IMR-90 (cell line): Measurements from ENCODE around the gene HELZ. TPM values are rescaled to one million over a fixed set of nuclear protein-coding genes. Genes with fewer than 3 reads are reported as not detected.

Experiments used
- ATAC-seq: fragments of 200-7000 bp; cut with Tn5 transposase; 2 replicates; pipeline ENCODE4 v1.9.1; 2020; ENCODE audit warnings: low read depth, mild to moderate bottlenecking, moderate library complexity
- BruUV-seq: library from RNA; stranded (reverse); fragments of 400-500 nt; replicated peaks from 2 replicates; lab custom pipeline; 2021; lab: Mats Ljungman, UMichigan
- CTCF ChIA-PET: fragments of 300-600 bp; formaldehyde crosslinking; extraction: SDS; loops from one replicate; lab custom pipeline; 2021; ENCODE audit warnings: antibody characterized with exemption; lab: Yijun Ruan, JAX
- POLR2A ChIA-PET: fragments of 300-600 bp; sonication (Branson Sonifier 250); formaldehyde crosslinking; loops from one replicate; lab custom pipeline; 2022; ENCODE audit warnings: antibody characterized with exemption; ENCODE audit not compliant: unreplicated experiment; lab: Charles Lee
- DNase-seq: peaks from one replicate; pipeline ENCODE4 v3.0.0; 2013
- H2AFZ ChIP-seq: replicated peaks from 2 replicates; pipeline ENCODE3; 2013; ENCODE audit warnings: low read length, mild to moderate bottlenecking; ENCODE audit not compliant: poor library complexity
- H2AK5ac ChIP-seq: 2 replicates; pipeline ENCODE4 v1.6.1; 2013; ENCODE audit warnings: low read depth, low read length, inconsistent platforms
- H2AK9ac ChIP-seq: replicated peaks from 2 replicates; pipeline ENCODE3; 2013; ENCODE audit warnings: mild to moderate bottlenecking, low read depth, low read length, moderate library complexity; ENCODE audit not compliant: poor library complexity
- H2BK120ac ChIP-seq: 2 replicates; pipeline ENCODE4 v1.6.1; 2013; ENCODE audit warnings: low read depth, low read length, inconsistent platforms
- H2BK15ac ChIP-seq: 3 replicates; pipeline ENCODE4 v1.6.1; 2013; ENCODE audit warnings: low read depth, low read length, inconsistent platforms
- H2BK20ac ChIP-seq: 2 replicates; pipeline ENCODE4 v1.6.1; 2013; ENCODE audit warnings: low read depth, mild to moderate bottlenecking, inconsistent platforms, low read length, moderate library complexity
- H2BK5ac ChIP-seq: 2 replicates; pipeline ENCODE4 v1.6.1; 2013; ENCODE audit warnings: mild to moderate bottlenecking, low read depth, low read length, inconsistent platforms; ENCODE audit not compliant: poor library complexity, severe bottlenecking
- H3K14ac ChIP-seq: replicated peaks from 2 replicates; pipeline ENCODE4 v1.6.1; 2013; ENCODE audit warnings: low read depth, low read length, inconsistent platforms
- H3K18ac ChIP-seq: 2 replicates; pipeline ENCODE4 v1.6.1; 2013; ENCODE audit warnings: low read depth, low read length, control low read depth
- H3K23ac ChIP-seq: 2 replicates; pipeline ENCODE4 v1.6.1; 2013; ENCODE audit warnings: low read depth, low read length, inconsistent platforms
- H3K27ac ChIP-seq: 2 replicates; pipeline ENCODE4 v1.5.1; 2013; ENCODE audit warnings: mild to moderate bottlenecking, control low read depth, low read length; ENCODE audit not compliant: insufficient read depth
- H3K27me3 ChIP-seq: 2 replicates; pipeline ENCODE4 v1.6.1; 2013; ENCODE audit warnings: low read length; ENCODE audit not compliant: control insufficient read depth, insufficient read depth
- H3K36me3 ChIP-seq: 2 replicates; pipeline ENCODE4 v1.6.1; 2013; ENCODE audit warnings: low read length, mixed read lengths; ENCODE audit not compliant: control insufficient read depth, insufficient read depth
- H3K4ac ChIP-seq: 2 replicates; pipeline ENCODE4 v1.6.1; 2013; ENCODE audit warnings: low read depth, low read length, inconsistent platforms
- H3K4me1 ChIP-seq: 2 replicates; pipeline ENCODE4 v1.6.1; 2013; ENCODE audit warnings: low read length, mixed read lengths; ENCODE audit not compliant: control insufficient read depth, insufficient read depth
- H3K4me2 ChIP-seq: 2 replicates; pipeline ENCODE4 v1.6.1; 2013; ENCODE audit warnings: low read depth, mild to moderate bottlenecking, control low read depth, low read length, moderate library complexity
- H3K4me3 ChIP-seq: 2 replicates; pipeline ENCODE4 v1.5.1; 2013; ENCODE audit warnings: low read depth, mild to moderate bottlenecking, control low read depth, low read length, moderate library complexity; ENCODE audit not compliant: insufficient read depth
- H3K56ac ChIP-seq: 2 replicates; pipeline ENCODE4 v1.6.1; 2013; ENCODE audit warnings: low read length, inconsistent platforms; ENCODE audit not compliant: insufficient read depth; ENCODE audit errors: extremely low read depth
- H3K79me1 ChIP-seq, 2 experiments: 2 replicates each; pipeline ENCODE4 v1.6.1; 2013; ENCODE audit warnings: low read length in 2 of 2, inconsistent platforms in 1 of 2, low read depth in 1 of 2
- H3K9ac ChIP-seq: 2 replicates; pipeline ENCODE4 v1.6.1; 2013; ENCODE audit warnings: low read depth, low read length, control low read depth
- H3K9me1 ChIP-seq: 2 replicates; pipeline ENCODE4 v1.6.1; 2013; ENCODE audit warnings: low read length, inconsistent platforms; ENCODE audit not compliant: insufficient read depth
- H3K9me3 ChIP-seq: 2 replicates; pipeline ENCODE4 v1.6.1; 2013; ENCODE audit warnings: low read length; ENCODE audit not compliant: control insufficient read depth, insufficient read depth
- H4K20me1 ChIP-seq: 2 replicates; pipeline ENCODE4 v1.6.1; 2013; ENCODE audit warnings: low read length, inconsistent platforms; ENCODE audit not compliant: insufficient read depth
- H4K5ac ChIP-seq: 2 replicates; pipeline ENCODE4 v1.6.1; 2013; ENCODE audit warnings: mild to moderate bottlenecking, low read depth, low read length, control low read depth
- H4K8ac ChIP-seq, 2 experiments: 2 replicates each; pipeline ENCODE4 v1.6.1; 2013; ENCODE audit warnings: low read depth in 2 of 2, low read length in 2 of 2, control low read depth in 1 of 2, inconsistent platforms in 1 of 2
- H4K91ac ChIP-seq: 2 replicates; pipeline ENCODE4 v1.6.1; 2013; ENCODE audit warnings: low read depth, low read length, inconsistent platforms; ENCODE audit not compliant: insufficient read depth
- CEBPB ChIP-seq: IDR thresholded peaks from 2 replicates; pipeline ENCODE4 v1.6.1; 2012; ENCODE audit warnings: low read depth, low read length, improper control_type of control experiment
- MXI1 ChIP-seq: IDR thresholded peaks from 2 replicates; pipeline ENCODE4 v1.6.1; 2012; ENCODE audit warnings: low read depth, mild to moderate bottlenecking, low read length, moderate library complexity, borderline replicate concordance
- NFE2L2 ChIP-seq: fragments of 150-350 bp; IDR thresholded peaks from 2 replicates; pipeline ENCODE4 v1.6.1; 2016; ENCODE audit warnings: low read depth, mild to moderate bottlenecking, low read length
- RAD21 ChIP-seq: IDR thresholded peaks from 2 replicates; pipeline ENCODE4 v1.6.1; 2012; ENCODE audit warnings: low read length, improper control_type of control experiment
- RCOR1 ChIP-seq: IDR thresholded peaks from 2 replicates; pipeline ENCODE4 v1.6.1; 2012; ENCODE audit warnings: mild to moderate bottlenecking, low read length, improper control_type of control experiment; ENCODE audit not compliant: insufficient replicate concordance
- WGBS, 2 experiments: methylation state at CpG; one replicate each; pipeline versions ENCODE4 v1.1.5 to v1.1.7; 2013; ENCODE audit warnings: missing lambda C conversion rate in 2 of 2; ENCODE audit not compliant: insufficient read length in 1 of 2; ENCODE audit errors: extremely low coverage in 2 of 2; 5-methylcytosine and 5-hydroxymethylcytosine counted together
- dilution Hi-C: fragments of 300-500 bp; cut with HindIII; formaldehyde crosslinking; loops from one replicate; pipeline ENCODE4 v1.14.3; 2018; ENCODE audit warnings: low sequenced_read_pairs; ENCODE audit not compliant: unreplicated experiment
- in situ Hi-C: fragments of 300-500 bp; cut with MboI; formaldehyde crosslinking; loops from 3 replicates; pipeline ENCODE4 v1.14.3; 2019; ENCODE audit warnings: low sequenced_read_pairs, inconsistent platforms, mixed read lengths
- intact Hi-C: fragments of 100-400 bp; cut with micrococcal nuclease; formaldehyde crosslinking; loops from 2 replicates; pipeline ENCODE4 v1.10.0; 2022
- polyA plus RNA-seq, 3 experiments: library from polyadenylated mRNA; depleted of rRNA; stranded (reverse); fragments of >200 nt; gene quantifications; 2 replicates each; pipeline ENCODE4 v1.2.3, GENCODE V29; 2012; ENCODE audit warnings: low replicate concordance in 1 of 3
- total RNA-seq: library from RNA; depleted of rRNA; stranded (reverse); fragments of >200 nt; gene quantifications from 2 replicates; pipeline ENCODE4 v1.2.3, GENCODE V29; 2012
- TF ChIP-seq, protein P1 (sequence below): conservative IDR thresholded peaks from 2 replicates; pipeline ENCODE4 v1.5.1; 2012; ENCODE audit warnings: mild to moderate bottlenecking, low read depth, low read length, improper control_type of control experiment

Gene HELZ
- total and polyA plus RNA-seq, 2 of the 4 experiments (the other 2 are of a cell fraction), result 8.0 to 60.6 TPM

DNA sequence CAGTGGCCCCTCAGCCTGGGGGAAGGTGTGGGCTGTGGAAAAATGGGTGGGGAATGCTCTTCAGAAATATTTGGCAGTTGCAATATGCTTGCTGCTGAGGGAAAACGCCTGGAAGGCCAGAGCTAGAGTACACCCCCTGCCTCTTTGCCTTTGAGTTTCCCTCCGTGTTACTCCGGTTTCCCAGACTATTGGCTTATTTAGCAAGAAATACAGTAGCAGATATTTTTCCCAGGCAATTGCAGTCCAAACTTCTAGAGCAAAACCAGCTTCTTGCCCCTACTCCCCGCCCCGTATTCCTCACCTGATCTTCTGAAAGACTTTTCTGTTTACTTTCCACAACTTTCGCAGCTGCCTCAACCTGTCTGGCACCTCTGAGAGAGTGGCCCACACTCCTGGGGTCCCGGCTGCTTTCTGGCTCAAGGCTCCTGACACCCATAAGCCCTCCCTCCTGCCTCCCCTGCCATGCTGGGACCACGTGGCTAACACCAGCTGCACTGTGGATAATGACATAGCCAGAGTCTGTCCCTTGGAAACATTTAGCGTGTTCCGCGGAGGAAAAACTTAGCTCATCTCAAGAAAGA is 45.8 kb upstream of the HELZ start:
- H2BK5ac ChIP-seq, result no peak overlapping the region
- DNase-seq (no peak), ATAC-seq (no peak)
- no peak overlapping the region for H2BK15ac ChIP-seq
- H2BK120ac ChIP-seq, result no peak overlapping the region
- ChIA-PET POLR2A (no interaction called here), CTCF (interaction anchor here (0.6 kb wide), 1 partner anchor 541 kb away, joined by 3 read pairs; no protein-coding TSS in a partner anchor)
- dilution Hi-C loops (no loop called here), in situ Hi-C loops (no loop called here), intact Hi-C loops (no loop called here)
- H2AFZ ChIP-seq, result no peak overlapping the region
- no peak overlapping the region for H3K23ac ChIP-seq
- no peak overlapping the region for H3K4ac ChIP-seq
- no TSS peak for BruUV-seq
- no peak overlapping the region for H3K27ac ChIP-seq
- H3K18ac ChIP-seq, result no peak overlapping the region
- H3K9ac ChIP-seq, result no peak overlapping the region
- no peak overlapping the region for H3K4me2 ChIP-seq
- TF ChIP-seq MXI1 (no peak), NFE2L2 (no peak), RAD21 (no peak), RCOR1 (no peak), CEBPB (no peak)
- TF ChIP-seq, protein P1, sequence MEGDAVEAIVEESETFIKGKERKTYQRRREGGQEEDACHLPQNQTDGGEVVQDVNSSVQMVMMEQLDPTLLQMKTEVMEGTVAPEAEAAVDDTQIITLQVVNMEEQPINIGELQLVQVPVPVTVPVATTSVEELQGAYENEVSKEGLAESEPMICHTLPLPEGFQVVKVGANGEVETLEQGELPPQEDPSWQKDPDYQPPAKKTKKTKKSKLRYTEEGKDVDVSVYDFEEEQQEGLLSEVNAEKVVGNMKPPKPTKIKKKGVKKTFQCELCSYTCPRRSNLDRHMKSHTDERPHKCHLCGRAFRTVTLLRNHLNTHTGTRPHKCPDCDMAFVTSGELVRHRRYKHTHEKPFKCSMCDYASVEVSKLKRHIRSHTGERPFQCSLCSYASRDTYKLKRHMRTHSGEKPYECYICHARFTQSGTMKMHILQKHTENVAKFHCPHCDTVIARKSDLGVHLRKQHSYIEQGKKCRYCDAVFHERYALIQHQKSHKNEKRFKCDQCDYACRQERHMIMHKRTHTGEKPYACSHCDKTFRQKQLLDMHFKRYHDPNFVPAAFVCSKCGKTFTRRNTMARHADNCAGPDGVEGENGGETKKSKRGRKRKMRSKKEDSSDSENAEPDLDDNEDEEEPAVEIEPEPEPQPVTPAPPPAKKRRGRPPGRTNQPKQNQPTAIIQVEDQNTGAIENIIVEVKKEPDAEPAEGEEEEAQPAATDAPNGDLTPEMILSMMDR, result no peak
- 61% methylated on average over 7 of the region's 11 CpGs; no CpG with 5 or more reads in 1 of the 2 experiments for WGBS, 2 experiments
- no peaks in the 10 kb centered on the region; the same call in 1 of the 2 replicates for H3K27me3 ChIP-seq
- no peak overlapping the region for H3K56ac ChIP-seq
- no peak overlapping the region for H2AK9ac ChIP-seq
- no peak overlapping the region for H2AK5ac ChIP-seq
- no peak overlapping the region for H4K8ac ChIP-seq
- no peak overlapping the region for H4K91ac ChIP-seq
- H3K14ac ChIP-seq, result no peak overlapping the region
- H2BK20ac ChIP-seq, result no peak overlapping the region
- no peaks in the 10 kb centered on the region for H4K20me1 ChIP-seq
- no peak overlapping the region for H3K4me3 ChIP-seq
- no peaks in the 10 kb centered on the region for H3K9me3 ChIP-seq
- no peak overlapping the region for H4K5ac ChIP-seq
- H3K4me1 ChIP-seq, result peaks cover 3% of the 10 kb centered on the region; the same call in 1 of the 2 replicates
- H3K79me1 ChIP-seq, result no peaks in the 10 kb centered on the region
- H3K9me1 ChIP-seq, result no peaks in the 10 kb centered on the region
- H3K36me3 ChIP-seq, result no peaks in the 10 kb centered on the region
